Mammary epithelial cell (primary cell): Measurements from ENCODE around the gene LRMDA.

Experiments used
- EZH2 ChIP-seq: IDR thresholded peaks from 2 replicates; pipeline ENCODE4 v1.6.1; 2012; ENCODE audit warnings: low read length, inconsistent platforms, borderline replicate concordance
- TF ChIP-seq, protein P1 (sequence below), 2 donors: IDR thresholded peaks in 1 of 2; conservative IDR thresholded peaks in 1 of 2; 2 replicates each; pipeline ENCODE4 v1.5.1; 2011 to 2012; ENCODE audit warnings: inconsistent platforms in 2 of 2, low read length in 2 of 2, mild to moderate bottlenecking in 2 of 2, control low read depth in 1 of 2, low read depth in 1 of 2; ENCODE audit not compliant: insufficient read depth in 1 of 2; ENCODE audit errors: extremely low read depth in 1 of 2

DNA sequence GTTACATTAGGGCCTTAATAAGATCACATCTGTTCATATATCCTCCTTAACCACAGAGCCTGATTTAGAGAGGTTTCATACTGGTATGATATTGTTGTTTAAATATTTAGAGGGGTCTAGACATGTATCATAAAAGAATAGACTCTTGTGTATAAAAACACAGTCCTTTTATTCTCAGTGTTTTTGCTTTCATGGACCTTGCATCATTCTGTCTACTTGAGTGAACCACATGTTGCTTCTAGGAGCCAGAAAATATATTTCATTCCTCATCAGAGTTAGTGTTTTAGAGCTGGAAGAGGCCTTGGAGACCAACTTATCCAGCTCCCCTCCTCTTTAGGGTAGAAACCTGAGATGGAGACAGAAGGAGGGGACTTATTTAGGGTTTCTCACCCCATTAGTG, 312.8 kb downstream of the LRMDA start:
- TF ChIP-seq, protein P1, sequence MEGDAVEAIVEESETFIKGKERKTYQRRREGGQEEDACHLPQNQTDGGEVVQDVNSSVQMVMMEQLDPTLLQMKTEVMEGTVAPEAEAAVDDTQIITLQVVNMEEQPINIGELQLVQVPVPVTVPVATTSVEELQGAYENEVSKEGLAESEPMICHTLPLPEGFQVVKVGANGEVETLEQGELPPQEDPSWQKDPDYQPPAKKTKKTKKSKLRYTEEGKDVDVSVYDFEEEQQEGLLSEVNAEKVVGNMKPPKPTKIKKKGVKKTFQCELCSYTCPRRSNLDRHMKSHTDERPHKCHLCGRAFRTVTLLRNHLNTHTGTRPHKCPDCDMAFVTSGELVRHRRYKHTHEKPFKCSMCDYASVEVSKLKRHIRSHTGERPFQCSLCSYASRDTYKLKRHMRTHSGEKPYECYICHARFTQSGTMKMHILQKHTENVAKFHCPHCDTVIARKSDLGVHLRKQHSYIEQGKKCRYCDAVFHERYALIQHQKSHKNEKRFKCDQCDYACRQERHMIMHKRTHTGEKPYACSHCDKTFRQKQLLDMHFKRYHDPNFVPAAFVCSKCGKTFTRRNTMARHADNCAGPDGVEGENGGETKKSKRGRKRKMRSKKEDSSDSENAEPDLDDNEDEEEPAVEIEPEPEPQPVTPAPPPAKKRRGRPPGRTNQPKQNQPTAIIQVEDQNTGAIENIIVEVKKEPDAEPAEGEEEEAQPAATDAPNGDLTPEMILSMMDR (conservative IDR thresholded peaks at IDR 0.05 in 1 of 2, IDR thresholded peaks at IDR 0.05 in 1 of 2; ENCODE audit: extremely low read depth in 1 of 2, insufficient read depth in 1 of 2, low read depth in 1 of 2, low read length in 2 of 2), result no peak
- no peak for TF ChIP-seq EZH2
